Hepatocyte (in vitro differentiated cells): ENCODE measurements around the gene RBAK.

Experiments
- CTCF ChIP-seq: fragments of 200-600 bp; sonication (generic); IDR thresholded peaks from 2 replicates; pipeline ENCODE4 v1.5.1; 2016; ENCODE audit warnings: antibody characterized with exemption, mild to moderate bottlenecking; ENCODE audit not compliant: poor library complexity
- EZH2phosphoT487 ChIP-seq: fragments of 200-600 bp; sonication (generic); IDR thresholded peaks from one replicate; pipeline ENCODE4 v1.6.1; 2018; ENCODE audit warnings: antibody characterized with exemption, mild to moderate bottlenecking, low read depth, moderate library complexity; ENCODE audit not compliant: unreplicated experiment, severe bottlenecking

DNA sequence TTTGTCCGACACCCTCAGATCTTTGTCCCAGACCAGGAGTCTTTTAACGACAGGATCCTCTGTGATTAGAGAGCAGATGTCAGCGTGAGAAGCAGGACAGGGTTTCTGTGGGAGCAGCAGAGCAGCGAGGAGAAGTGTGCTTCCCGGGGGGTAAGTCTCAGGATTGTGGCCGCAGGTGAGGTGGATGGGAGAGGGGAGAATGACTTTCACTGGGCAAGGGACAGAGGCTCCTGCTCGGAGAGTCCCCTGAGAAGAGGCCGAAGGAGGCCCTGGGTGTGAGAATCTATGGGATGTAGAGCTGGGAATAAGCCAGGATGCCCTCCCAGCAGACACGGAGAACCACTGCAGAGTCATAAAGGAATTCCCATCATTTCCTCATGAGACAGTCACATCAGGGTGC lies 10.4 kb upstream of the RBAK start:
- no peak for TF ChIP-seq CTCF
- no peak for TF ChIP-seq EZH2phosphoT487
